Measurements from ENCODE around the gene SLC38A9. TPM values are rescaled to one million over a fixed set of nuclear protein-coding genes. Genes with fewer than 3 reads are reported as not detected.
"Not testable (repeated sequence)": the region's sequence is repeated elsewhere in the genome, so short reads cannot be mapped to it uniquely, and the experiment has no call there.

SLC38A9 gene, protein sequence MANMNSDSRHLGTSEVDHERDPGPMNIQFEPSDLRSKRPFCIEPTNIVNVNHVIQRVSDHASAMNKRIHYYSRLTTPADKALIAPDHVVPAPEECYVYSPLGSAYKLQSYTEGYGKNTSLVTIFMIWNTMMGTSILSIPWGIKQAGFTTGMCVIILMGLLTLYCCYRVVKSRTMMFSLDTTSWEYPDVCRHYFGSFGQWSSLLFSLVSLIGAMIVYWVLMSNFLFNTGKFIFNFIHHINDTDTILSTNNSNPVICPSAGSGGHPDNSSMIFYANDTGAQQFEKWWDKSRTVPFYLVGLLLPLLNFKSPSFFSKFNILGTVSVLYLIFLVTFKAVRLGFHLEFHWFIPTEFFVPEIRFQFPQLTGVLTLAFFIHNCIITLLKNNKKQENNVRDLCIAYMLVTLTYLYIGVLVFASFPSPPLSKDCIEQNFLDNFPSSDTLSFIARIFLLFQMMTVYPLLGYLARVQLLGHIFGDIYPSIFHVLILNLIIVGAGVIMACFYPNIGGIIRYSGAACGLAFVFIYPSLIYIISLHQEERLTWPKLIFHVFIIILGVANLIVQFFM
- total RNA-seq: 19.3 and 22.2 TPM in 2 replicates

DNA sequence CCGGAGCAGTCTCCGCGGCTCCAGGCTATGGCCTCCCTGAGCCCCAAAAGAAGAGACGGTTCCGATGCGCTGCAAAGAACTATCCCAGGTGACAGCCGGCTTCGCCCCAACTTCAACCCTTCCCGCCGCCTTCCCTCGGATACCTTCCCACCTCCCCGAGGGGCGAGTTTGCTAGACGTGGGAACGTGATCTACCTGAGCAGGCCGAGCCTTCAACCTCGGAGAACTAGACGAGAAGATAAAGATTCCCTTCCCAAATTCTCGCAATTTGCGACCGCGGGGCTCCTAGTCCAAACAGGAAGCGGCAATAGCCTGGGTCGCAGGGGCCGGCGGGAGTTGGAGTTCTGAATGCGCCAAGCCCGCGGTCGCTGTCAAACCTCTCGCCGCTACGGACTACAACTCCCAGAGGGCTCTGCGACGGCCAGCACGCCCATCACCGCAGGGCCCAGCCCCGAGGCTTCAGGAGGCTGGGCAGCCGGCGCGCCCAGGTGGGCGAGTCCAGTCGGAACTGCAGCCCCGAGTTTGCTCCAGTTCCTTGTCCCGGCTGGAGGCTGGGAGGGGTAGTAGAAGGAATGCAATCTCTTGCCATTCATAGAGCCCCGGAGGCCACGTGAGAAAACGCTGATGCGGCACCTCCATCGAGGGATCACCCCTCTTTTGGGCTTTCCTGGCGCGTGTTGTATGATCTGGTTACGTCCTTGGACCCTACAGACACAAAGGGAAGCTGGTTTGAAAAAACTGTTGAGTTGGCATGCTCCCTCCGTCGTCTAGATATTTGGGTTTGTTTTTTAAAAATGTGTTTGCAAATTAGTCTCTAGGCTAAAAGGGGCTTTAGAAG is at the start of gene SLC38A9:
Gene SLC38A9, minus strand, starts transcription at position 302 of the 837 bp plus-strand sequence. CDS start 14,366 bp downstream, outside the sequence.
- intact Hi-C loops (cut with micrococcal nuclease): loop anchor here (2.0 to 10.0 kb wide), 4 partner anchors 50 to 493 kb away; no protein-coding TSS in a partner anchor
- Mint-ChIP-seq H3K27ac (peak within 1 kb of the TSS; percentile 90), H3K4me1 (ENCODE audit: low read depth) (peaks cover 30% of the 10 kb centered on the region), H3K4me3 (ENCODE audit: low read depth) (peak within 1 kb of the TSS; percentile 98), H3K27me3 (ENCODE audit: low read depth) (peaks cover 4% of the 10 kb centered on the region), H3K9me3 (peaks cover 8% of the 10 kb centered on the region), H3K36me3 (ENCODE audit: low read depth) (peaks cover 19% of the 10 kb centered on the region)
- DNase-seq (ENCODE audit: low spot score): peak; percentile 88

DNA sequence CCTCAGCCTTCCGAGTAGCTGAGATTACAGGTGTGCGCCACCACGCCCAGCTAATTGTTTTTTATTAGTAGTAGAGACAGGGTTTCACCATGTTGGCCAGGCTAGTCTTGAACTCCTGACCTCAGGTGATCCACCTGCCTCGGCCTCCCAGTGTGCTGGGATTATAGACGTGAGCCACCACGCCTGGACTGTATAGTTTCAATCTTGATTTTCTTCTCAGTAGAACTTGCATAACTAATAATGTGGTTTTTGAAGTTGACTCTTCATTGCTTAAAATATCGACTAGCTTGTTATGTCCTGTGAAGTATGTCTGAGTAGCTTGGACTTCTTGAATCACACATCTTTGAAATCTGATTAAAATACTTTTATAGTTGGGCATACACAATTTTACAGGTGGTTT is 49.6 kb upstream of the SLC38A9 start:
- DNase-seq (ENCODE audit: low spot score); H3K27ac Mint-ChIP-seq; H3K4me3 Mint-ChIP-seq (ENCODE audit: low read depth); H3K27me3 Mint-ChIP-seq (ENCODE audit: low read depth): not testable (repeated sequence)
- peaks cover 10% of the 10 kb centered on the region for H3K9me3 Mint-ChIP-seq
- peaks cover 13% of the 10 kb centered on the region for H3K36me3 Mint-ChIP-seq (ENCODE audit: low read depth)
- peaks cover 50% of the 10 kb centered on the region for H3K4me1 Mint-ChIP-seq (ENCODE audit: low read depth)
- intact Hi-C loops (cut with micrococcal nuclease): loop anchor here (2.0 to 5.0 kb wide), 4 partner anchors 49 to 566 kb away; partner anchors contain the start of gene SLC38A9

DNA sequence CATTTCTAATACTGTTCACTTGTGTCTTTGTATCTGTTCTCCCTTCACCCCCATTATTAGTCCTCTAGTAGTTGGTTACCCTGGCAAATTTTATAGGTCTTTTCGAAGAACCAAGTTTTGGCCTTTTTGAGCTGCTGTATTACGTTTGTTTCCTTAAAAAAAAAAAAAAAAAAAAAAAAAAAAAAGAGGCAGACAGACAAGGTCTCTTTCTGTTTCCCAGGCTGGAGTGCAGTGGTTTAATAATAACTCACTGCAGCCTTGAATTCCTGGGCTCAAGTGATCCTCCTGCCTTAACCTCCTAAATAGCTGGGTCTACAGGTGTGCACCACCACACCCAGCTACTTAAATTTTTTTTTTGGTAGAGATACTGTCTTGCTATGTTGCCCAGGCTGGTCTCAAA is 46.6 kb upstream of the SLC38A9 start:
- DNase-seq (ENCODE audit: low spot score): no peak

DNA sequence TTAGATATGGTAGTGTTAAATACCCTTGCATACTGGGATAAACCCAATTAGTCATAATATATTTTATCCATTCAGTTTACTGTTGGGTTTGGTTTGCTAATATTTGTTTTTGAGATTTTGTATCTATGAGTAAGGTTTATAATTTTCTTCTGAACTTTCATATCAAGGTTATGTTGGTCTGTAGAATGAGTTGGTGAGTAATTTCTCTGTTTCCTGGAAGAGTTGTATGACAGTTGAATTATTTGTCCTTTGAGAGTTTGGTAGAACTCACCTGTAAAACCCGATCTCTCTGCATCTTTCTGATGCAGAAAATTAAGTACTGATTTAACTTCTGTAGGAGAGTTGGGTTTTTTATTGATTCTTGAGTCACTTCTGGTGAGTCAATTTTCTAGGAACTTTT is 46.1 kb upstream of the SLC38A9 start:
- no peak for DNase-seq (ENCODE audit: low spot score)
- H3K4me1 Mint-ChIP-seq (ENCODE audit: low read depth): peaks cover 26% of the 10 kb centered on the region
- H3K4me3 Mint-ChIP-seq (ENCODE audit: low read depth): no peak overlapping the region
- H3K27ac Mint-ChIP-seq: peak overlapping the region; percentile 68
- intact Hi-C loops (cut with micrococcal nuclease): no loop called here
- H3K9me3 Mint-ChIP-seq: peaks cover 10% of the 10 kb centered on the region
- peaks cover 13% of the 10 kb centered on the region for H3K36me3 Mint-ChIP-seq (ENCODE audit: low read depth)
- H3K27me3 Mint-ChIP-seq (ENCODE audit: low read depth): no peaks in the 10 kb centered on the region

More for the DNA sequence above, 46.6 kb upstream of the SLC38A9 start:
- peaks cover 30% of the 10 kb centered on the region for H3K4me1 Mint-ChIP-seq (ENCODE audit: low read depth)
- H3K27ac Mint-ChIP-seq: peak overlapping the region; percentile 68
- H3K27me3 Mint-ChIP-seq (ENCODE audit: low read depth): no peaks in the 10 kb centered on the region
- peak overlapping the region; percentile 51 for H3K4me3 Mint-ChIP-seq (ENCODE audit: low read depth)
- intact Hi-C loops (cut with micrococcal nuclease): no loop called here
- peaks cover 10% of the 10 kb centered on the region for H3K9me3 Mint-ChIP-seq
- H3K36me3 Mint-ChIP-seq (ENCODE audit: low read depth): peaks cover 13% of the 10 kb centered on the region

DNA sequence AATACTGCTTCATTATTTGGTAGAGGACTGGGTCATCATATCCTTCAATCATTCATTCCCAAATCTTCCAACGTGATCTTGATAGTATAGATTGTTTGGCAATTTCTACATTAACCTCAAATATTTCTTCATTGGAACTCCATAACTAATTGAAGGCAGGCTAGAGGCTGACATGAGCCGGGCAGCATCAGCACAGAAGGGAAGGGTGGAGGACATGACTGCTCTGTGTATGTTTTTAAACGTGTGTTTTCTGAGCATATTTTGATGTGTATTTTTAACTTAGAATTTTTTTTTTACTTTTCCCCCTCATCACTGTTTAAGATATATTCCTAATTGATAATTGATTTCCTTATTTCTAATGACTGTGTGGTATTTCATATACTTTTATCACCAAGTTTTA is 38.4 kb upstream of the SLC38A9 start:
- Mint-ChIP-seq H3K4me1 (ENCODE audit: low read depth) (peaks cover 10% of the 10 kb centered on the region), H3K4me3 (ENCODE audit: low read depth) (no peak overlapping the region), H3K9me3 (peaks cover 4% of the 10 kb centered on the region), H3K27ac (no peak overlapping the region), H3K27me3 (ENCODE audit: low read depth) (no peaks in the 10 kb centered on the region), H3K36me3 (ENCODE audit: low read depth) (no peaks in the 10 kb centered on the region)
- no peak for DNase-seq (ENCODE audit: low spot score)
- intact Hi-C loops (cut with micrococcal nuclease): no loop called here

DNA sequence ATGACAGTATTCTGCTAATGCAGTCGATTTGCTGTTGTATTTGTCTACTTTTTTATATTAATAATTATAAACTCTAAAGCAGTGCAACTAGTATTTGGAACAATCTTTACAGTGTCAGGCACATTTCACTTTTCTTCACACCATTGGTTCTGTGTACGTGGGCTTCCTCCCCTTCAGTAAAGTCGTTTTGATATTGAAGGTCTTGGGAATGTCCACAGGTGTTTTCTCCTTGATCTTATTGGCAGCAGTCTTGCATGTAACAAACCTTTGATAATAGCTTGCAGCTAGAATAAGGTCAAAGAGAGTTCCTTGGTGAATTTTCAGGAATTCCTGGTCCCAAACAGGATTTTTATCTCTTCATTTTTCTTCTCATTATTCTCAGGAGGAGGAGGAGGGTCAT is 37.9 kb upstream of the SLC38A9 start:
- H3K4me1 Mint-ChIP-seq (ENCODE audit: low read depth): peaks cover 10% of the 10 kb centered on the region
- H3K4me3 Mint-ChIP-seq (ENCODE audit: low read depth): no peak overlapping the region
- no peaks in the 10 kb centered on the region for H3K36me3 Mint-ChIP-seq (ENCODE audit: low read depth)
- H3K9me3 Mint-ChIP-seq: peaks cover 4% of the 10 kb centered on the region
- H3K27me3 Mint-ChIP-seq (ENCODE audit: low read depth): no peaks in the 10 kb centered on the region
- DNase-seq (ENCODE audit: low spot score): no peak
- H3K27ac Mint-ChIP-seq: no peak overlapping the region
- intact Hi-C loops (cut with micrococcal nuclease): no loop called here

DNA sequence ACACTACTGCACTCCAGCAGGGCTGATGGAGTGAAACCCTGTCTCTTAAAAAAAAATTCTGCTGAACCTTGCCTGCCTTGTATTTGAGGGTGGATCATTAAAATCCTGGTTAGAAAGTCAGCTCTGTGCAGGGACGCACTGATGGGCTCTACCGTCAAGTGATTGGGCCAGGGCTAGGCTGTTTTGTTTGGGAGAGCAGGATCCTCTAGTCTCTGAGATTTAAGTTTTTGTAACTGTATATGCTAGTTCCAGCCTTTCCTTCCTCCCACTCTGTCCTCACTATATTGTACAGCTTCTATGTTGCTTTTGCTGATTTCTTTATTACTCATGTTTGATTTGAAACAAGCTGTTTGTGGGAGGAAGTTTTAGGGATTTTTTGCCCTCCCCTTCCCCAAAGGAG is 37.3 kb upstream of the SLC38A9 start:
- Mint-ChIP-seq H3K9me3 (peaks cover 4% of the 10 kb centered on the region), H3K4me3 (ENCODE audit: low read depth) (no peak overlapping the region), H3K27ac (no peak overlapping the region), H3K36me3 (ENCODE audit: low read depth) (no peaks in the 10 kb centered on the region), H3K27me3 (ENCODE audit: low read depth) (no peaks in the 10 kb centered on the region), H3K4me1 (ENCODE audit: low read depth) (peaks cover 10% of the 10 kb centered on the region)
- no peak for DNase-seq (ENCODE audit: low spot score)
- intact Hi-C loops (cut with micrococcal nuclease): no loop called here

DNA sequence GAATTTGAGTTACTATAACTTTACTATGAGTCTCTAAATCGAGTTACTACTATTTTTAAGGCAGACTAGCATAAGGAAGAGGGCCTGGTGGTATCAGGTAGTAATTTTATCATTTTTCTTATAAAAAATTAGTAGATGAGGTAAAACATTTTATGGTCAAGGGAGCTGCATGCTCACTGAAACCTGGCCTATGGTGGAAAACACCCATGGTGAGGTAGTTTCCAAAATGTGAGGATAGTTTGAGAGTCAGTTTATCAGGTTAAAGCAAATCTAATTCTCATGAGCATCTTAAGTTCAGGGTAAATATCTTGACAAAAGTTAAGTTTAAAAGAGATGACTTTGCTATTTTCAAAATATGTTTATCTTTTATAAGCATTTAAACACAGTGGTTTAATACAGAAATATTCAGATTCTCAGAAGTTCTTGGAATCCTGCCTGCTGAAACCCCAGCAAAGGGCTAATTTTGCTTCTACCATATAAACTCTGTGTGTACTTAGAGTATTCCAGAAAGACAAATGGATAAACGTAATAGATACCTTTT is 35.7 kb upstream of the SLC38A9 start:
- intact Hi-C loops (cut with micrococcal nuclease): no loop called here
- no peak for DNase-seq (ENCODE audit: low spot score)
- H3K4me3 Mint-ChIP-seq (ENCODE audit: low read depth): no peak overlapping the region
- no peaks in the 10 kb centered on the region for H3K27me3 Mint-ChIP-seq (ENCODE audit: low read depth)
- peaks cover 4% of the 10 kb centered on the region for H3K9me3 Mint-ChIP-seq
- H3K4me1 Mint-ChIP-seq (ENCODE audit: low read depth): peaks cover 10% of the 10 kb centered on the region
- H3K36me3 Mint-ChIP-seq (ENCODE audit: low read depth): no peaks in the 10 kb centered on the region
- H3K27ac Mint-ChIP-seq: no peak overlapping the region

DNA sequence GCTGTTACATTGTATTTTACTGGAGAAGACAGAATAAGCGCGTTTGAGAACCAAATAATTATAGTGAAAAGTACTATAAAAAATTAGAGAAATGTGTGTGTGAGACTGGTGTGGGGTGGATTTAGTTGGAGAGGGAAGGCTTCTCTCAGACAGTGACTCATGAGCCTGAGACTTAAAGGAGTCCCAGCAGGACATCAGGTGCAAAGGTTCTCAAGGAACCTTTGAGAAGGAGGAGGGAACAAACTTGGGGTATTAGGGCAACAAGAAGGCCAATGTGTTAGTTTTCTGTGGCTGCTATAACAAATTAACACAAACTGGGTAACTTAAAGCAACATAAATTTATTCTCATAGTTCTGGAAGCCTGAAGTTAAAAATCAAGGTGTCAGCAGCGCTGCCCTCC is 30.7 kb upstream of the SLC38A9 start:
- peaks cover 6% of the 10 kb centered on the region for H3K27me3 Mint-ChIP-seq (ENCODE audit: low read depth)
- no peaks in the 10 kb centered on the region for H3K36me3 Mint-ChIP-seq (ENCODE audit: low read depth)
- H3K4me1 Mint-ChIP-seq (ENCODE audit: low read depth): peaks cover 2% of the 10 kb centered on the region
- intact Hi-C loops (cut with micrococcal nuclease): no loop called here
- H3K9me3 Mint-ChIP-seq: no peaks in the 10 kb centered on the region
- no peak for DNase-seq (ENCODE audit: low spot score)
- no peak overlapping the region for H3K4me3 Mint-ChIP-seq (ENCODE audit: low read depth)
- no peak overlapping the region for H3K27ac Mint-ChIP-seq

DNA sequence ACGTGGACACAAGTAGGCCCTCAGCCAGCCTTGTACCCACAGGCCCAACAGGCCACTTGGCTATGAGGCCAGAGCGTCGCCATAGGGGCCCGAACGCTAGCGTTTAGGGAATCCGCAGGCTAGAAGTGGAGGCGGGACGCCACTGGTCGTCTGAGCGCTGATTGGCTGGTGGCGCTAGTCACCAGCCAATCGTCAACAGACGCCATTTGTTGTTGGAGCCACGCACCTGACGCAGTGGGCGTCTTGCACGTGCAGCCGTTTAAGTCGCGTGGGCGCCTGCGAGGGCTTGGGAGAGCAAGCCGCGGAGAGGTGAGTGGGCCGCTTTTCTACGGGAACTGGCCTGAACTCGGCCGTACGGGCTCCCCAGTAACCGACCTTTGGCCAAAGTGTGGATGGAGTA is 25.7 kb upstream of the SLC38A9 start, which contains the start of gene DDX4:
Gene DDX4, plus strand, starts transcription at position 269 of the 400 bp plus-strand sequence. CDS start 903 bp downstream, outside the sequence.
- Mint-ChIP-seq H3K9me3 (no peaks in the 10 kb centered on the region), H3K27ac (no peak within 1 kb of the TSS), H3K4me3 (ENCODE audit: low read depth) (no peak within 1 kb of the TSS), H3K27me3 (ENCODE audit: low read depth) (peaks cover 6% of the 10 kb centered on the region), H3K4me1 (ENCODE audit: low read depth) (no peaks in the 10 kb centered on the region), H3K36me3 (ENCODE audit: low read depth) (no peaks in the 10 kb centered on the region)
- DNase-seq (ENCODE audit: low spot score): no peak
- intact Hi-C loops (cut with micrococcal nuclease): no loop called here

DNA sequence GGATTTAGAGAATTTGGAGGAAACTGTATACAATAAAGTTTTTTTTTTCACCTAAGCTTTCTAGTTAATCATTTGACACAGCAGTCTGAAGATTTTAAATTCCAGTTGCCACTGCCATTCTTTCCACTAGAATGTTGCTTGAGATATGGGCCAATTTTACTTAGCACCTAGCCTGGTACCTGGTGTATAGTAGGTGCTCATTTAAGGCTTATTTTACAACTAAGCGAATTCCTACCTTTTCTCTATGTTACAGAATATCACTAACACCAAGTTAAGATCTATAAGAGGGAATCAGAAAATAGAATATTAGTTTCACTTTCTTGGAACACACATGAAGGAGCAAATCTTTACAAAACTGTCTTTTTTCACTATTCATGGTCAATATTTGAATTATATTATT is 22.5 kb upstream of the SLC38A9 start:
- no peaks in the 10 kb centered on the region for H3K36me3 Mint-ChIP-seq (ENCODE audit: low read depth)
- no peak overlapping the region for H3K27ac Mint-ChIP-seq
- intact Hi-C loops (cut with micrococcal nuclease): no loop called here
- H3K4me1 Mint-ChIP-seq (ENCODE audit: low read depth): no peaks in the 10 kb centered on the region
- no peaks in the 10 kb centered on the region for H3K9me3 Mint-ChIP-seq
- no peak for DNase-seq (ENCODE audit: low spot score)
- H3K4me3 Mint-ChIP-seq (ENCODE audit: low read depth): no peak overlapping the region
- peaks cover 7% of the 10 kb centered on the region for H3K27me3 Mint-ChIP-seq (ENCODE audit: low read depth)

DNA sequence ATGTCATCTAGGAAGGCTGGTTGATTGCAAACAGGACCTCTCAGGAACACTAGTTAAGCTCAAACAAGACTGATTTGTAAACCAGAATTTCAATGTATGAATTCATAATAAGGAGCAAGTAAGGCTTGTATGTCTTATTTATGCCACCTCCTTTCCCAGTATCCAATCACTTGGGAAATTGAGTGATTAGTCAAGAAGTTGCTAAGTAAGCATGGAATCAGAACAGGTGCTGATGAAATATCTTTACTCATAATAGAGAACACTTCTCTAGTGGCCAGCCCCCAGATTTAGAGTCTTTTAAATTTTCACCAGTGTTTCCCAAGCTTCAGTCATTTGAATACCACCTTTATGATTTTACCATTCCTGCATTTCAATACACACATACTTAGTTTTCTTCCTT is 20.5 kb upstream of the SLC38A9 start:
- intact Hi-C loops (cut with micrococcal nuclease): no loop called here
- Mint-ChIP-seq H3K4me1 (ENCODE audit: low read depth) (no peaks in the 10 kb centered on the region), H3K9me3 (no peaks in the 10 kb centered on the region), H3K4me3 (ENCODE audit: low read depth) (no peak overlapping the region), H3K36me3 (ENCODE audit: low read depth) (no peaks in the 10 kb centered on the region), H3K27ac (no peak overlapping the region), H3K27me3 (ENCODE audit: low read depth) (peaks cover 4% of the 10 kb centered on the region)
- no peak for DNase-seq (ENCODE audit: low spot score)
